Upper lobe of left lung (tissue), 6 donors: ENCODE measurements around the gene ATP6V0B. TPM values are rescaled to one million over a fixed set of nuclear protein-coding genes. Genes with fewer than 3 reads are reported as not detected.

Source experiments
- ATAC-seq, 2 donors: fragments of 200-7000 bp; cut with Tn5 transposase; one replicate each; pipeline ENCODE4 v1.9.1; 2022; ENCODE audit warnings: mild to moderate bottlenecking in 2 of 2, moderate library complexity in 2 of 2; ENCODE audit not compliant: low FRiP score in 2 of 2
- DNase-seq, 2 donors: peaks; one replicate each; pipeline ENCODE4 v3.0.0-alpha.2; 2019 to 2020
- H3K27ac ChIP-seq, 4 donors: fragments of 200-600 bp; sonication (generic); one replicate each; pipeline ENCODE4 v1.5.1; 2016 to 2019
- H3K27me3 ChIP-seq, 4 donors: fragments of 200-600 bp; sonication (generic); one replicate each; pipeline ENCODE4 v1.5.1; 2017 to 2019
- H3K36me3 ChIP-seq, 4 donors: fragments of 200-600 bp; sonication (generic); one replicate each; pipeline ENCODE4 v1.5.1; 2016 to 2019
- H3K4me1 ChIP-seq, 4 donors: fragments of 200-600 bp; sonication (generic); one replicate each; pipeline ENCODE4 v1.5.1; 2018 to 2019
- H3K4me3 ChIP-seq, 4 donors: fragments of 200-600 bp; sonication (generic); one replicate each; pipeline ENCODE4 v1.5.1; 2017 to 2019; ENCODE audit warnings: mild to moderate bottlenecking in 2 of 4, moderate library complexity in 1 of 4
- H3K9me3 ChIP-seq, 4 donors: fragments of 200-600 bp; sonication (generic); one replicate each; pipeline ENCODE4 v1.5.1; 2018 to 2019
- CTCF ChIP-seq, 6 experiments: fragments of 450-650 bp in 4 of 6; fragments of 200-600 bp in 2 of 6; sonication (generic) in 2 of 6; IDR thresholded peaks; one replicate each; pipeline ENCODE4 v1.5.1; 2016 to 2019; ENCODE audit warnings: antibody characterized with exemption in 6 of 6
- EP300 ChIP-seq, 4 donors: sonication (generic); formaldehyde crosslinking; IDR thresholded peaks; one replicate each; pipeline ENCODE4 v1.5.1; 2017; ENCODE audit warnings: antibody characterized with exemption in 4 of 4, control low read depth in 2 of 4
- POLR2A ChIP-seq, 4 donors: fragments of 450-650 bp; IDR thresholded peaks; one replicate each; pipeline ENCODE4 v1.5.1; 2016 to 2017; ENCODE audit warnings: antibody characterized with exemption in 4 of 4, mild to moderate bottlenecking in 2 of 4
- POLR2AphosphoS5 ChIP-seq, 2 donors: sonication (generic); formaldehyde crosslinking; IDR thresholded peaks; one replicate each; pipeline ENCODE4 v1.5.1; 2017; ENCODE audit warnings: antibody characterized with exemption in 2 of 2
- WGBS, 2 donors: methylation state at CpG; one replicate each; pipeline ENCODE4 v1.1.5; 2017 to 2018; 5-methylcytosine and 5-hydroxymethylcytosine counted together
- total RNA-seq, 6 donors: library from RNA; depleted of rRNA in 4 of 6; stranded (reverse); fragments of >200 nt in 4 of 6; gene quantifications; one replicate each; pipeline versions ENCODE4 v1.1.0 to v1.2.1, GENCODE V29; 2016 to 2021
- donor health status: DM: no; HTN: no; CAD: no; lungs with moderate emphysema.
- donor health status: DM: no; HTN: yes; CAD: no; lungs with severe emphysema.

The ATP6V0B gene
- total RNA-seq, 6 donors from 2014 or later: 98.0 to 225 (median 161) TPM

- H3K27me3 ChIP-seq: no peaks in the 10 kb centered on the region
- H3K4me1 ChIP-seq: peaks cover 0 to 5% (median 2%) of the 10 kb centered on the region in 4 donors
- H3K9me3 ChIP-seq: no peaks in the 10 kb centered on the region
- no peak overlapping the region for H3K27ac ChIP-seq
- H3K36me3 ChIP-seq: peaks cover 0 to 4% (median 2%) of the 10 kb centered on the region in 4 donors
- no peak overlapping the region for H3K4me3 ChIP-seq
- ATAC-seq: no peak
- WGBS, 2 donors: 92 to 97% methylated on average over 12 of the region's 12 CpGs
- no peak for DNase-seq
- no peak for TF ChIP-seq EP300 (IDR thresholded peaks at IDR 0.05)
- no peak for TF ChIP-seq POLR2A (IDR thresholded peaks at IDR 0.05)
- TF ChIP-seq POLR2AphosphoS5 (IDR thresholded peaks at IDR 0.05): no peak
- no peak for TF ChIP-seq CTCF (IDR thresholded peaks at IDR 0.05)
Observed at GRCh38 chr1:44008259-44008658, 33.5 kb downstream of the ATP6V0B start.

GRCh38 chr1:44010935-44011471 lies 36.2 kb downstream of the ATP6V0B start:
- H3K36me3 ChIP-seq: peaks cover 0 to 4% (median 2%) of the 10 kb centered on the region in 4 donors
- H3K27ac ChIP-seq: no peak overlapping the region
- H3K9me3 ChIP-seq: no peaks in the 10 kb centered on the region
- H3K27me3 ChIP-seq: no peaks in the 10 kb centered on the region
- no peak for ATAC-seq
- TF ChIP-seq CTCF (IDR thresholded peaks at IDR 0.05): no peak
- TF ChIP-seq EP300 (IDR thresholded peaks at IDR 0.05): no peak
- TF ChIP-seq POLR2A (IDR thresholded peaks at IDR 0.05): no peak
- no peak for DNase-seq
- WGBS, 2 donors: 89 to 94% methylated on average over 4 to 10 of the region's 11 CpGs
- H3K4me3 ChIP-seq: no peak overlapping the region
- peaks cover 0 to 1% (median 0%) of the 10 kb centered on the region in 4 donors for H3K4me1 ChIP-seq

GRCh38 chr1:44012404-44012803 lies 37.6 kb downstream of the ATP6V0B start:
- Histone ChIP-seq H3K36me3 (peaks cover 0 to 4% (median 2%) of the 10 kb centered on the region in 4 donors), H3K27ac (no peak overlapping the region), H3K27me3 (no peaks in the 10 kb centered on the region), H3K4me3 (no peak overlapping the region), H3K9me3 (no peaks in the 10 kb centered on the region), H3K4me1 (no peaks in the 10 kb centered on the region)
- ATAC-seq (no peak), DNase-seq (no peak)
- 13 to 66% methylated on average over 1 to 2 of the region's 2 CpGs for whole genome bisulfite sequencing, 2 donors
- TF ChIP-seq CTCF (IDR thresholded peaks at IDR 0.05) (no peak), EP300 (IDR thresholded peaks at IDR 0.05) (no peak), POLR2AphosphoS5 (IDR thresholded peaks at IDR 0.05) (no peak), POLR2A (IDR thresholded peaks at IDR 0.05) (no peak)

- no peaks in the 10 kb centered on the region for H3K4me1 ChIP-seq
- peaks cover 0 to 3% (median 1%) of the 10 kb centered on the region in 4 donors for H3K36me3 ChIP-seq
- WGBS, 2 donors: 57 to 68% methylated on average over 5 to 13 of the region's 13 CpGs
- H3K9me3 ChIP-seq: no peaks in the 10 kb centered on the region
- ATAC-seq: no peak
- H3K4me3 ChIP-seq: no peak overlapping the region
- no peak overlapping the region for H3K27ac ChIP-seq
- no peak for DNase-seq
- H3K27me3 ChIP-seq: no peaks in the 10 kb centered on the region
- TF ChIP-seq POLR2A (IDR thresholded peaks at IDR 0.05) (no peak), POLR2AphosphoS5 (IDR thresholded peaks at IDR 0.05) (no peak), EP300 (IDR thresholded peaks at IDR 0.05) (no peak), CTCF (IDR thresholded peaks at IDR 0.05) (no peak)
Observed at GRCh38 chr1:44012941-44013609, 38.3 kb downstream of the ATP6V0B start.

GRCh38 chr1:44013949-44014348 lies 39.2 kb downstream of the ATP6V0B start:
- 83 to 84% methylated on average over 5 of the region's 5 CpGs for WGBS, 2 donors
- no peak overlapping the region for H3K27ac ChIP-seq
- H3K9me3 ChIP-seq: no peaks in the 10 kb centered on the region
- H3K27me3 ChIP-seq: no peaks in the 10 kb centered on the region
- no peak for ATAC-seq
- no peak overlapping the region for H3K4me3 ChIP-seq
- no peak for DNase-seq
- no peaks in the 10 kb centered on the region for H3K4me1 ChIP-seq
- TF ChIP-seq CTCF (IDR thresholded peaks at IDR 0.05): no peak
- TF ChIP-seq POLR2AphosphoS5 (IDR thresholded peaks at IDR 0.05): no peak
- TF ChIP-seq EP300 (IDR thresholded peaks at IDR 0.05): no peak
- TF ChIP-seq POLR2A (IDR thresholded peaks at IDR 0.05): no peak
- peaks cover 0 to 3% (median 0%) of the 10 kb centered on the region in 4 donors for H3K36me3 ChIP-seq
